ENCODE data around the gene UBC. TPM values are rescaled to one million over a fixed set of nuclear protein-coding genes. Genes with fewer than 3 reads are reported as not detected.

Gene UBC
- total RNA-seq, 1 donor from 2014 or later = 2,671 TPM

GRCh38 chr12:124953689-124954405 lies 39.4 kb upstream of the UBC start:
- H3K36me3 ChIP-seq = peaks cover 0 to 63% of the 10 kb centered on the region in 2 donors
- intact Hi-C loops (cut with DNase I) = no loop called here
- H3K9me3 ChIP-seq = no peaks in the 10 kb centered on the region
- H3K27ac ChIP-seq = no peak overlapping the region
- no peak overlapping the region for H3K4me3 ChIP-seq
- TF ChIP-seq POLR2A (IDR thresholded peaks at IDR 0.05) (no peak), CTCF (IDR thresholded peaks at IDR 0.05) (no peak), POLR2AphosphoS5 (IDR thresholded peaks at IDR 0.05; ENCODE audit: insufficient read depth in 1 of 2, low read depth in 1 of 2) (no peak)
- DNase-seq (ENCODE audit: extremely low spot score in 2 of 2) = no peak
- no peaks in the 10 kb centered on the region for H3K4me1 ChIP-seq
- H3K27me3 ChIP-seq = no peaks in the 10 kb centered on the region

GRCh38 chr12:124952801-124953200 lies 38.4 kb upstream of the UBC start:
- H3K27me3 ChIP-seq = no peaks in the 10 kb centered on the region
- H3K9me3 ChIP-seq = no peaks in the 10 kb centered on the region
- H3K36me3 ChIP-seq = peaks cover 0 to 64% of the 10 kb centered on the region in 2 donors
- intact Hi-C loops (cut with DNase I) = no loop called here
- TF ChIP-seq POLR2AphosphoS5 (IDR thresholded peaks at IDR 0.05; ENCODE audit: insufficient read depth in 1 of 2, low read depth in 1 of 2) (no peak), CTCF (IDR thresholded peaks at IDR 0.05) (no peak), POLR2A (IDR thresholded peaks at IDR 0.05) (no peak)
- H3K4me3 ChIP-seq = no peak overlapping the region
- no peaks in the 10 kb centered on the region for H3K4me1 ChIP-seq
- no peak for DNase-seq (ENCODE audit: extremely low spot score in 2 of 2)
- no peak overlapping the region for H3K27ac ChIP-seq

GRCh38 chr12:124952295-124952694 lies 37.8 kb upstream of the UBC start:
- Histone ChIP-seq H3K27me3 (no peaks in the 10 kb centered on the region), H3K4me3 (no peak overlapping the region), H3K36me3 (peaks cover 0 to 62% of the 10 kb centered on the region in 2 donors), H3K9me3 (no peaks in the 10 kb centered on the region), H3K27ac (no peak overlapping the region), H3K4me1 (no peaks in the 10 kb centered on the region)
- intact Hi-C loops (cut with DNase I) = no loop called here
- no peak for DNase-seq (ENCODE audit: extremely low spot score in 2 of 2)
- TF ChIP-seq POLR2A (IDR thresholded peaks at IDR 0.05) = no peak
- no peak for TF ChIP-seq CTCF (IDR thresholded peaks at IDR 0.05)
- TF ChIP-seq POLR2AphosphoS5 (IDR thresholded peaks at IDR 0.05; ENCODE audit: insufficient read depth in 1 of 2, low read depth in 1 of 2) = no peak

- H3K9me3 ChIP-seq = no peaks in the 10 kb centered on the region
- no peak overlapping the region for H3K27ac ChIP-seq
- H3K4me1 ChIP-seq = no peaks in the 10 kb centered on the region
- TF ChIP-seq POLR2AphosphoS5 (IDR thresholded peaks at IDR 0.05; ENCODE audit: insufficient read depth in 1 of 2, low read depth in 1 of 2) (no peak), CTCF (IDR thresholded peaks at IDR 0.05) (no peak), POLR2A (IDR thresholded peaks at IDR 0.05) (no peak)
- H3K27me3 ChIP-seq = no peaks in the 10 kb centered on the region
- H3K36me3 ChIP-seq = peaks cover 0 to 57% of the 10 kb centered on the region in 2 donors
- no peak for DNase-seq (ENCODE audit: extremely low spot score in 2 of 2)
- intact Hi-C loops (cut with DNase I) = no loop called here
- no peak overlapping the region for H3K4me3 ChIP-seq
Measured at GRCh38 chr12:124949779-124950728, 35.6 kb upstream of the UBC start.

Measured in vagina (tissue), 2 donors.